HG03060 (cell line): ENCODE measurements around the gene TMEM161B.
"Not testable (repeated sequence)": the region's sequence is repeated elsewhere in the genome, so short reads cannot be mapped to it uniquely, and the experiment has no call there.

Experiments used
- ATAC-seq: cut with Tn5 transposase; IDR thresholded peaks from one replicate; pipeline ENCODE4 v1.9.1; 2021; ENCODE audit warnings: low read depth, moderate number of reproducible peaks; ENCODE audit not compliant: unreplicated experiment

The TMEM161B gene

GRCh38 chr5:88268385-88269184 is at the start of gene TMEM161B:
Gene TMEM161B (minus strand): TSS chr5:88268845. CDS start chr5:88268723, 122 bp downstream.
- peak; percentile 98 for ATAC-seq

- ATAC-seq, result no peak
Observed at GRCh38 chr5:88304356-88304755, 35.7 kb upstream of the TMEM161B start.

GRCh38 chr5:88298425-88298824 is 29.8 kb upstream of the TMEM161B start:
- no peak for ATAC-seq

- ATAC-seq, result no peak
Observed at GRCh38 chr5:88290801-88291200, 22.2 kb upstream of the TMEM161B start.

GRCh38 chr5:88288528-88289197 is 20.0 kb upstream of the TMEM161B start:
- no peak for ATAC-seq

- ATAC-seq, result no peak
Observed at GRCh38 chr5:88287846-88288527, 19.3 kb upstream of the TMEM161B start.

- ATAC-seq, result no peak
Observed at GRCh38 chr5:88287302-88287701, 18.7 kb upstream of the TMEM161B start.

GRCh38 chr5:88283690-88284089 is 15.0 kb upstream of the TMEM161B start:
- no peak for ATAC-seq

GRCh38 chr5:88281322-88281721 is 12.7 kb upstream of the TMEM161B start:
- no peak for ATAC-seq

GRCh38 chr5:88279584-88279983 is 10.9 kb upstream of the TMEM161B start:
- ATAC-seq, result no peak

GRCh38 chr5:88276378-88276777 is 7.7 kb upstream of the TMEM161B start:
- no peak for ATAC-seq

GRCh38 chr5:88275581-88275980 is 6.9 kb upstream of the TMEM161B start:
- ATAC-seq, result no peak

- peak; percentile 10 for ATAC-seq
Observed at GRCh38 chr5:88269222-88269771, 652 bp upstream of the TMEM161B start.

- not testable (repeated sequence) for ATAC-seq
Observed at GRCh38 chr5:88264565-88264964, 4.1 kb downstream of the TMEM161B start.

GRCh38 chr5:88263349-88263748 is 5.3 kb downstream of the TMEM161B start:
- ATAC-seq, result no peak

- ATAC-seq, result no peak
Observed at GRCh38 chr5:88262116-88262515, 6.5 kb downstream of the TMEM161B start.

- no peak for ATAC-seq
Observed at GRCh38 chr5:88258636-88259035, 10.0 kb downstream of the TMEM161B start.

GRCh38 chr5:88256872-88257271 is 11.8 kb downstream of the TMEM161B start:
- ATAC-seq, result no peak

- ATAC-seq, result no peak
Observed at GRCh38 chr5:88256037-88256436, 12.6 kb downstream of the TMEM161B start.

- ATAC-seq, result no peak
Observed at GRCh38 chr5:88254320-88254719, 14.3 kb downstream of the TMEM161B start.
